HS-5 (cell line): ENCODE data around the gene RNF38.
"Not testable (repeated sequence)": the region's sequence is repeated elsewhere in the genome, so short reads cannot be mapped to it uniquely, and the experiment has no call there.

ENCODE experiments used
- DNase-seq: peaks from one replicate; pipeline ENCODE4 v3.0.0-alpha.2; 2012; ENCODE audit warnings: low read depth

RNF38 gene

GRCh38 chr9:36328798-36329411, 71.2 kb downstream of the RNF38 start:
- peak; percentile 56 for DNase-seq

DNA sequence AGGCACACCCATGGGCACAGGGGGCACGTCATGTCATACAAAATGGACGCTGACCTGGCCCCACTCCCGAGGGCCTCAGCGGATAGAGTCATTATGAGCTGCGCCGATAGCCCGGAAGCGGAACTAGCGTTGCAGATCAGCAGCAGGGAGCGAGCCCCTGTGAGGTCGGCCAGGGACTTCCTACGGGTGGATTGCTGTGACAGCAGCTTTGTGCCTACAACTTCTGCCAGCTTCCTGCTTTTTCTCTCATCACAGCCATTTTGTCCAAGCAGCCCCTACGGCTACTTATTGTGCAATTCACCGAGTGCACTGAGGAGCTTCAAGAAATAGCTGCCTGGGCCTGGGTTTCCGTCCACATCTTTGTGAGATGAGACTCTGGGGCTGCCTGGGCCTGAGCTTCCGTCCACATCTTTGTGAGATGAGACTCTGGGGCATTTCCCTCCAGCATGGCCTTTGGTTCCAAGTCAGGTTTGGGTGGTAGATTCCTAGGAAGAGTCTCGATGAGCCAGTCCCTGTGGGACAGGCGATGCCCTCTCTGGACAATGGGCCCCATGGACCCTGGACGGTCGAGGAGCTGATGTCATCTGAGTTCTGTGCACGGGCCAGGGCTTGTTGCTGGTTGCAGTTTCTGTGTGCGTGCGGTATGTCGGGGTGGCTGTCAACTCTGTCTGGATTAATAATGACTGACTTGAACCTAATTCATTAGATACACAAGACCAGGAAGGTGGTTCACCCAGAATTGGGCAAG, 74.8 kb downstream of the RNF38 start:
- DNase-seq: no peak

DNA sequence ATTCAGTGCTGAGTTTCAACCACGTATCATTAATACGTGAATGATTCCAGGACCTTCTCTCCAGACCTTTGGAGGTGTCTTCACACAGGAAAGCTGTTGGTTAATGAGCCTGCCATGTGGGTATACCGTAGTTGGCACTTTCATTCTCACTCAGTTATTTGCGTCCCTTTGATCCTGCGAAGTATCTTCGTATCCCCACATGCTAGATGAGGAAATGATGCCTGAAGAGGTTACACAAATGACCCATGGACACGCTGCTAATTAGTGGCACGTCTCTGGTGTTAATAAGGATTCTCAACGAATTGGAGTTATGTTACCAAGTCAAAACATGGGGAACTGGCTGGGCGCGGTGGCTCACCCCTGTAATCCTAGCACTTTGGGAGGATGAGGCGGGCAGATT, 76.1 kb downstream of the RNF38 start:
- DNase-seq: no peak

DNA sequence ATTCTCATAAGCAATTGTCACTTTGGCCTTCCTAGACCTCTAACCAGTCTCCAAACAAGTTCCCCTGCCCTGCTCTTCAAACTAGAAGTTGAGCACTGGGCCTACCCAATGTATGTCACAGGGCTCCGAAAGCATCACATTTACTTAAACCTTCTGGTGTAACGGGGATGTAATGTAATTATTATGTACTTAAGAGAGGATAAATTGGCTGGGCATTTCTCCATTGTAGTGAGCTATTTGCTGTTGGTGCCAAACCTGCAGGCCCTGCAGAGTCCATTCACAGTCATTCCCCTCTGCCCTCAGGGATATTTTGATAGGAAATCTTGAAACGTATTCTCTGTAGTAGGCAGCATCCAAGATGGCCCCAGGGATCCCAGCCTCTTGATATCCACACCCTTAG, 77.6 kb downstream of the RNF38 start:
- no peak for DNase-seq

DNA sequence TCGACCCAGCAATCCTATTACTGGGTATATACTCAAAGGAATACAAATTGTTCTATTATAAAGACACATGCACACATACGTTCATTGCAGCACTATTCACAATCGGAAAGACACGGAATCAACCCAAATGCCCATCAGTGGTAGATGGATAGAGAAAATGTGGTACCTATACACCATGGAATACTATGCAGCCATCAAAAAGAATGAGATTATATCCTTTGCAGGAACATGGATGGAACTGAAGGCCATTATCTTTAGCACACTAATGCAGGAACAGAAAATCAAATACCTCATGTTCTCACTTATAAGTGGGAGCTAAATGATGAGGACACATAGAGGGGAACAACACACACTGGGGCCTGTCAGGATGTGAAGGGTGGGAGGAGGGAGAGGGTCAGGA, 78.2 kb downstream of the RNF38 start:
- not testable (repeated sequence) for DNase-seq

- DNase-seq: no peak
Observed at GRCh38 chr9:36320466-36320865, 79.6 kb downstream of the RNF38 start.

DNA sequence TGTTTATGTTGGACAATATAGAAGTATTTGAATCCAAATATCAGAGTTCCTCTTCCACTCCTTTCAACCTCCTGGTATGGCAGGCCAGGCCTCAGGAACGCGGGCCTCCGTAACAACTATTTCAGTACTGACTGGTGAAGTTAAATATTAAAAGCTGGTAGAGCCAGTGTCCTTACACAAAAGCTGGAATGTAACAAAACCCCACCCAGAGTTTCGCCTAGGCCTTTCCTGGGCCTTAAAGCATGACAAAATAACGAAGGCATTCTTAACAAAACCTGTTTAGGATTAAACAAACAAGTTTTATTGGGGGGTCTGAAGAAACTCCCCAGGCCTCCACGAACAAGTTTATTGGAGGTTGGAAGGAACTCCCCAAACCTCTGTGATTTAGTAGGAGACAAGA, 80.3 kb downstream of the RNF38 start:
- no peak for DNase-seq

DNA sequence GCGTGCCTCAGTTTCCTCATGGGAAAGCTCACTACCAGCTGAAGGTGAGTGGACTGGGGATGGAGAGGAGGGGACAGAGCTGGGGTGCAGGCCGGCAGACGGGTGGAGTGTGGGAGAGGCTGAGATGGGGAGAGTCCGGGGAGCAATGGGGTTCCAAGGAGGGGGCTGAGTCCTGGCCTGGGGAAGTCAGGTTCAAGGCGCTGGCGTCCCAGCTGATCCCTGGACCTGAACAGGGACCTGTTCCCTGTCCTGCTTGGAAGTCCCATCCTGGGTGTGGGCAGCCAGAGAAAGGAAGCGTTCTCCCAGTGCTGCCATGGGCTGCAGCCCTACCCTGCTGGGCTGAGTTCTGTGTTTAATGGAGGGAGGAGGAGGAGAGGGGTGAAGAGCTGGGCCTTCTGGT, 80.9 kb downstream of the RNF38 start:
- no peak for DNase-seq

GRCh38 chr9:36318212-36318802, 81.8 kb downstream of the RNF38 start:
- DNase-seq: no peak

DNA sequence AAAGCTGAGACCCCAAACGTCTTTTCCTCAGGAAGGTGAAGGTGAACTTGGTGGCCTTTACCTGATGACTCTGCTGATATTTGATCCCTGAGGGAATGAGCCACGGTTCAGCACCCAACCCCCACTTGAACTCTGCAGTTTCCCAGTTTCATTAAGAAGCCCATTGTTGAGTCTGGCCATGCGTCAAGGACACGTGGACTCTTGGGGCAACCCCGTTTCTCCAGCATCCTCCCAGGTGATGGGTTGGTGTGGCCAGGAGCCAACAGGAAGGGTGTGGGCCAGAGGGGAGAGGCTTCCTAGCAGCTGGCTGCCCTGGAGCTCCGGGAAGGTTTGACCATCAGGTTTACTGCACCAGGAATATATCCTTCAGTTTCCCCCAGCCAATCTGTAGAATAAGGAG, 82.3 kb downstream of the RNF38 start:
- no peak for DNase-seq

DNA sequence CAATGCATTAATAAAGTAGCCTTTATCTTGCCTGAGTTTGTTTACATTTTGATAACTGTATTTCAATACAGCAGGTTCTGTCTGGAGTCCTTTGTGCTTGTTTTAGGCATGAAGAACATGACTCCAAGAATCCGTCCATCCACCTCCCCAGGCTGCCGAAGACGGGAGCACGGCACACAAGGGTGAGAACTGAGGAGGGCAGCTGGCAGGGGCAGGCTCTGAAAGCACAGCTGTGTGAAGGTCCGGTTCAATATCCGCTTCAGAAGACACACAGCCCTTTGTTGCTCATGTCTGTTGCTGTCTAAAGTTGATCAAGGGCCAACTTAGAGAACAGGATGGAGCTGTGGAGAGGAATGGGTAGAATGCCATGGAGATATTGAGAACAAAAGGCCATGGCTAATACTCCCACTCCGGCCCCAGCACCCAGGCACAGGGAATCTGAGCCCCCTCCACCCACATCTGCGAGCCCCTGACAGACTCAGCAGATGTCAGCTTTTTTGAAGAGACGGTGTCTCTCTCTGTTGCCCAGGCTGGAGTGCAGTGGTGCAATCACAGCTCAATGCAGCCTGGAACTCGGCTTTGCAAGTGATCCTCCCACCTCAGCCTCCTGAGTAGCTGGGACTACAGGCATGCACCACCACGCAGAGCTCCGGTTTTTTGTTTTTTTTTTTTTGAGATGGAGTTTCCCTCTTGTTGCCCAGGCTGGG, 83.3 kb downstream of the RNF38 start:
- no peak for DNase-seq

- DNase-seq: no peak
Observed at GRCh38 chr9:36316049-36316448, 84.0 kb downstream of the RNF38 start.

GRCh38 chr9:36315283-36315682, 84.8 kb downstream of the RNF38 start:
- DNase-seq: no peak

DNA sequence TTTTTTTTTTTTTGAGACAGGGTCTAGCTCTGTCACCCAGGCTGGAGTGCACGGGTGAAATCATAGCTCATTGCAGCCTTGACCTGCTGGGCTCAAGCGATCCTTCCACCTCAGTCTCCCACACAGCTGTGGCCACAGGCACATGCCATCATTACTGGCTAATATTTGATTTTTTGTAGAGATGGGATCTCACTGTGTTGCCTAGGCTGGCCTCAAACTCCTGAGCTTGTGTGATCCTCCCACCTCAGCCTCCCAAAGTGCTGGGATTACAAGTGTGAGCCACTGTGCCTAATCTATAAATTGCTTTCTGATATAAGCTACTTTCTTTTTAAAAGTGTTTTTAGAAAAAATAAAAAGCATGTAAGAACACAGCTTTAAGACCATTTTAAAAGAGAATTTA, 85.3 kb downstream of the RNF38 start:
- no peak for DNase-seq

- DNase-seq: no peak
Observed at GRCh38 chr9:36306471-36307306, 93.4 kb downstream of the RNF38 start.

DNA sequence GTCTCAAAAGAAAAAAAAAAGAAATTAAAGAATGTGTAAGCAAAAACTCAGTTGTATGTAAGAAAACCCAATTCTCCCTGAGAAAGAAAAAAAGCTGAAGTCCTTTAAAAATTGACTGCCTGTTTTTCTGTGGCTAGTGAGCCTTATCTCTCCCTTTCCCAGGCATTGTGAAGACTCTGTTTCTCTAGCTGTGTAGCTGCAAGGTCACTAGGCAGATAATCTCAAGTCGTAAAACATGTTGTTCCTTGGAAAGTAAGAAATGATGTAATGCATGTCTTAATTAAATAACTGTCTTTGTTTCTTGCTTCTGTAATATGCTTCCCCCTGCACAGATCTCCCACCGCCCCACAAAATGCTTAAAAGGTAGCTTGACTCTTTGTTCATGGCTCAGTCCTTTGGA, 95.7 kb downstream of the RNF38 start:
- DNase-seq: not testable (repeated sequence)

DNA sequence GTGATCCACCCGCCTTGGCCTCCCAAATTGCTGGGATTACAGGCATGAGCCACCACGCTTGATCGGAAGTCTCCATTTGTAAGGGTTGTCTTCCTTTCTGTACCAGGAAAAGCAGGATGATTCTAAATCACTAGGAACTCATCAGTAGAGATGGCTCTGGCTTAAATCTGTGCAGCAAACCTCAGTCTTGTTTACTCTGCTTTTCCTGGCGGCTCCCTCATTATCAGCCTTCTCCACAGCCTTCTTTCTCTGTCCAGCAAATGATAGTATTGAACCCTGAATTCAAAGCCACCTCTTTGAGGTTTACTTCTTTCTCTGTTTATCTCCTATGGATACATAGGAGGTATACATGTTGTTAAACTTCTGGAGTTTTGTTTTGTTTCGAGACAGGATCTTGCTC, 98.8 kb downstream of the RNF38 start:
- DNase-seq: no peak

DNA sequence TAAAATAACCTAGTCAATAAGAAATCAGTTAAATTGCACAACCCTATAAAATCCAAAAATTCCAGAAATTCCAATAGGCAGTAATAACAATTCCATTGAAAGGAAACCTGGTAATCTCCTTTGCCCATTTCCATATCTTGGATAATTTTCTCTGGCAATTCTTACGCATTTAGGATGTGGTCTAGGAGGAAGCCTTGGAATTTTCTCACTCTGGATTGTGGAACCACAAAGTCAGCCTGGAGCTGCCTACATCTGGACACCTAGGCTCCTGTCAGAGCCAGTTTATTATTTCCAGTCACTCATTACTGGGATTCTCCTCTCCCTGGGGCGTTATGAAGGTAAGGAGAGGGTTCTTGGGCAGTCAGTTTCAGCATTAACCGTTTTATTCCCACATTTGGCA, 101.5 kb downstream of the RNF38 start:
- DNase-seq: peak; percentile 88

- no peak for DNase-seq
Observed at GRCh38 chr9:36297798-36298197, 102.3 kb downstream of the RNF38 start.

GRCh38 chr9:36294996-36295395, 105.1 kb downstream of the RNF38 start:
- not testable (repeated sequence) for DNase-seq

DNA sequence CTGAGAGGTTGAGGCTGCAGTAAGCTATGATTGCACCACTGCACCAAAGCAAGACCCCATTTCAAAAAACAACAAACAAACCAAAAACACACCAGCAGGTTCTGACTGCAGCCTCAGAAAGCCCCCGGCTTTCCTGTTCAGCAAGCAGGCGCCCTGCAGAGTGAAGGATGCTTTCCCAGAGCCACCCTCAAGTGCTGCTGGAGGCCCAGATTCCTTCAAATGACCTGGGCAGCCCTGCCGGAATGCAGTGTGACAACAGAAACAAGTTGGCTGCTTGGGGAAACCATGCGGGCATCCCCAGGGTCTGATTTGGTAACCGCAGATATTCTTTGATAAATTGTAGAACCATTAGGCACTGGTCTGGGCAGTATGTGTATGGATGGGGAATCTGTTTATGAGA, 106.2 kb downstream of the RNF38 start:
- no peak for DNase-seq

DNA sequence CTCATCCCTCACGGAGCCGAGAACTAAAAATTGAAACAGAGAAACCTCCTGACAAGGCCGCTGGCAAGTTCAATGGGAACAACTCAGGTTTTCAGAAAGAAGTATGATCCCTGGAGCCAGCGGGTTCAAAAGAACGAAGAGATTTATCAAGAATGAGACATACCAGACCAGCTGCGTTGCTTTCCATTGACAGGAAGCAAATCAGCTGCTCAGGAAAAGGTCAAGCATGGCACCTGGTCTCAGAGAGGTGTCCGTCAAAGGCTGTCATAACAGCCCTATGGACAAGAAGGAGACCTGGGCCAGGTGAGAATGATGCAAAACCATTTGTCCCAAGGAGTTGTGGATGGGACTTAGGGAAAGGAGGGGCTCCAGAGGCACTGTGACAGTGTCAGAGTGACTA, 106.9 kb downstream of the RNF38 start:
- no peak for DNase-seq
